Activated CD4-positive, alpha-beta T cell treated with anti-CD3 and anti-CD28 coated beads for 36 hours (primary cell): ENCODE results near the gene ALG12. TPM values are rescaled to one million over a fixed set of nuclear protein-coding genes. Genes with fewer than 3 reads are reported as not detected.
A peak's percentile ranks its signal among the peaks of the same experiment; 100 is the strongest.

ENCODE experiments used
- ATAC-seq: fragments of 200-7000 bp; cut with Tn5 transposase; one replicate; pipeline ENCODE4 v1.10.0; 2021; ENCODE audit warnings: mild to moderate bottlenecking, moderate library complexity
- CTCF ChIA-PET: fragments of 350-600 bp; sonication (Branson Sonifier 250); formaldehyde crosslinking; loops from one replicate; lab custom pipeline; 2021; ENCODE audit warnings: antibody characterized with exemption; lab: Charles Lee
- POLR2A ChIA-PET: fragments of 350-600 bp; sonication (Branson Sonifier 250); formaldehyde crosslinking; loops from one replicate; lab custom pipeline; 2021; ENCODE audit warnings: antibody characterized with exemption, inconsistent platforms; lab: Charles Lee
- DNase-seq: peaks from one replicate; pipeline ENCODE4 v3.0.0-alpha.2; 2020
- H3K27ac Mint-ChIP-seq: one replicate; pipeline ENCODE4 v1.8.0; 2021; ENCODE audit warnings: mixed read lengths
- H3K27me3 Mint-ChIP-seq: one replicate; pipeline ENCODE4 v1.8.0; 2021; ENCODE audit warnings: mixed read lengths
- H3K36me3 Mint-ChIP-seq: one replicate; pipeline ENCODE4 v1.8.0; 2021; ENCODE audit warnings: low read depth, mixed read lengths
- H3K4me1 Mint-ChIP-seq: one replicate; pipeline ENCODE4 v1.8.0; 2021; ENCODE audit warnings: mixed read lengths
- H3K4me3 Mint-ChIP-seq: one replicate; pipeline ENCODE4 v1.8.0; 2021; ENCODE audit warnings: mild to moderate bottlenecking, moderate library complexity, mixed read lengths
- H3K9me3 Mint-ChIP-seq: one replicate; pipeline ENCODE4 v1.8.0; 2021; ENCODE audit warnings: low read depth, mixed read lengths
- intact Hi-C, 2 experiments: fragments of 100-400 bp; cut with DNase I in 1 of 2; cut with micrococcal nuclease in 1 of 2; formaldehyde crosslinking; loops; one replicate each; pipeline versions ENCODE4 v1.14.2 to v1.15.1; 2022 to 2024; cut with DNase I, micrococcal nuclease
- total RNA-seq, 2 experiments: library from RNA; stranded (reverse); gene quantifications; one replicate each; pipeline ENCODE4 v1.2.3, GENCODE V29; 2021

The ALG12 gene
- total RNA-seq, 2 experiments from 2014 or later, result 13.6 to 13.7 TPM

DNA sequence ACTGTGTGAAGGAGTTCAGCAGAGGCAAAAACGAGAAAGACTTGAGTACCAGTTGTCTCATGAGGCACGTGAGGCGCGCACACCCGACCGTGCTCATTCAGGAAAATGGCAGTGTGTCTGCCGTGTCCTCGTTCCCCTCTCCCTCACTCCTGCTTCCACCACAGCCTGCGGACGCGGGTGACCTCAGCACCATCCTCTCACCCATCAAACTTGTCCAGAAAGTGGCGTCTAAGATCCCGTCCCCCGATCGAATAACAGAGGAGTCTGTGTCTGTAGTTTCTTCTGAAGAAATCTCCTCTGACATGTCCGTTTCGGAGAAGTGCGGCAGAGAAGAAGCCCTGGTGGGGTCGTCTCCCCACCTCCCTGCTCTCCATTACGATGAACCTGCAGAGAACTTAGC is 34.2 kb downstream of the ALG12 start:
- Mint-ChIP-seq H3K9me3 (no peaks in the 10 kb centered on the region), H3K27me3 (no peaks in the 10 kb centered on the region), H3K36me3 (peaks cover 51% of the 10 kb centered on the region), H3K27ac (no peak overlapping the region), H3K4me3 (no peak overlapping the region), H3K4me1 (peaks cover 24% of the 10 kb centered on the region)
- POLR2A ChIA-PET, result no interaction called here
- DNase-seq, result no peak
- CTCF ChIA-PET, result interaction anchor here (0.8 kb wide), 1 partner anchor 146 kb away, joined by 3 read pairs; no protein-coding TSS in a partner anchor
- no peak for ATAC-seq
- intact Hi-C loops, result no loop called here

DNA sequence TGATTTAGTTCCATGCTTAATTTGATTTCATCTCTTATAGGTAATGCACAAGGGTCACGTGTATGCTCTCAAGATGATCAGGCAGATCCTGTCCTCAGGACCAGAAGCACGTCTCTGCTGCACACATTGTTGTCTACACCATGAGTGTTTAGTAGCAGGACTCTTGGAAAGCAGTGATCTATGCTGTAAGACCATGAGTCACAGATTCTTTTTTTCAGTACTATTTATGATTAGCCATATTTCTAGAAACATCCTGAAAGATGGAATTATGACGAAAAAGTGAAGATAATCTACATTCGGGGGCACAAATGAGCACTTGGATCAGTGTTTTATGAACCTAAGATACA is 35.0 kb downstream of the ALG12 start:
- no peak for ATAC-seq
- no peak for DNase-seq
- Mint-ChIP-seq H3K9me3 (no peaks in the 10 kb centered on the region), H3K36me3 (peaks cover 46% of the 10 kb centered on the region), H3K27me3 (no peaks in the 10 kb centered on the region), H3K4me3 (no peak overlapping the region), H3K4me1 (peaks cover 27% of the 10 kb centered on the region), H3K27ac (no peak overlapping the region)
- POLR2A ChIA-PET, result no interaction called here
- CTCF ChIA-PET, result no interaction called here
- intact Hi-C loops, result no loop called here

DNA sequence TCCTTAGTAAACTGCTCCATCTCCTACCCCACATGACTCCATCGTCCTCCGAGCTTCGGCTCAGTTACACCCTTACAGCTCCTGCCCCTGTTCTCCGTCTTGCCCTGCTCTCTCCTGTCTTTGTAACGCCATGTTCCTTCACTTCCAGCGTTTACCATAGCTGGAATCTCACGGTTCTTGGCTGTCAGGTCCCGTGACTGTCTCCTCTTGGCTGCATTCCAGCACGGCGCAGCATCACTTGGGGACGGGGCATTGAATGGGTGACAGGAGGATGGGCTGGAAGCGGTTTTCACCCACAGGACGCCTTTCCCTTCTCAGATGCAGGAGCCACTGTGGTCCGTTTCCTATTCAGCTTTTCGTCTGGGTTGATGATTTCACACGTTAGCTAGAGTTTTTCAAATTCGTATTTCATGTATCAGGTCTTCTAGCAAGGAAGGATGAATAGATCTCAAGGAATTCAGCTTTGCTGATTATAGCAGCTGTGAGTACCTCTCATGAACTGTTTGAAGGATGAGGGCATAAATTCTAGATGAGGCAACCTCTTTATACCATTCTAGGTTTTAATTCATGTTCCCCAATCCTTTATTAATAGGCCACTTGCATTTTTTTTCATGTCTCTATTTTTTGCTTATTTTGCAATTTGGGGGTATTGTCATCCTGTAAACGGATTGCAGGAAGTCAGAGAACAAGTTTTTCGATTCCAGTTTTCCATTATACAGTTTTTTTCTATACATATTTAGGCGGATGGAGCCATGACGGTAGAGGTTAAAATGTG is 35.5 kb downstream of the ALG12 start:
- no peak for DNase-seq
- intact Hi-C loops, result no loop called here
- Mint-ChIP-seq H3K4me1 (peaks cover 28% of the 10 kb centered on the region), H3K27ac (no peak overlapping the region), H3K4me3 (no peak overlapping the region), H3K9me3 (no peaks in the 10 kb centered on the region), H3K36me3 (peaks cover 45% of the 10 kb centered on the region), H3K27me3 (no peaks in the 10 kb centered on the region)
- ATAC-seq, result no peak
- ChIA-PET POLR2A (no interaction called here), CTCF (interaction anchor here (1.4 kb wide), 1 partner anchor 9 kb away, joined by 5 read pairs; no protein-coding TSS in a partner anchor)

DNA sequence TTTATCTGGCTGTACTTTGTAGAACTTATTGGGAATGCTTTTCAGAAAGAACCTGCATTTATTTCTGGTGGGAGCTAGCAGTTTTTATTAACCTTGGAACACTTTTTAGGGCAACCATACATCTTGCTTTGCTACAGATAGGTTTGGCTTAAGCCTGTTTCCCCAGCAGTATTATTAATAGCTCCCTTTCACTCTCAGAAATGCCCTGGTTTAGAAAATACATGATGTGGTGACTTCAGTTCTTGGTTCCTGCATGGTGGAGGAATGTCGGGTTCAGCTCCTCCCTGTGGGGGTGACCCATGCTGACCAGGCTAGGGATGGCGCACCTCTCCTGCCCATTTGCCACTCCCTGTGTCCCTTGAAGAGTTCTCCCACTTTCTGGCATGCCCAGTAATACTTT is 36.4 kb downstream of the ALG12 start:
- Mint-ChIP-seq H3K4me1 (peaks cover 28% of the 10 kb centered on the region), H3K36me3 (peaks cover 43% of the 10 kb centered on the region), H3K27ac (no peak overlapping the region), H3K9me3 (no peaks in the 10 kb centered on the region), H3K4me3 (no peak overlapping the region), H3K27me3 (no peaks in the 10 kb centered on the region)
- intact Hi-C loops, result no loop called here
- ChIA-PET CTCF (interaction anchor here (1.0 to 1.4 kb wide), 4 partner anchors 10 to 27 kb away, joined by 3 to 5 read pairs (median 3); no protein-coding TSS in a partner anchor), POLR2A (no interaction called here)
- DNase-seq (no peak), ATAC-seq (no peak)

DNA sequence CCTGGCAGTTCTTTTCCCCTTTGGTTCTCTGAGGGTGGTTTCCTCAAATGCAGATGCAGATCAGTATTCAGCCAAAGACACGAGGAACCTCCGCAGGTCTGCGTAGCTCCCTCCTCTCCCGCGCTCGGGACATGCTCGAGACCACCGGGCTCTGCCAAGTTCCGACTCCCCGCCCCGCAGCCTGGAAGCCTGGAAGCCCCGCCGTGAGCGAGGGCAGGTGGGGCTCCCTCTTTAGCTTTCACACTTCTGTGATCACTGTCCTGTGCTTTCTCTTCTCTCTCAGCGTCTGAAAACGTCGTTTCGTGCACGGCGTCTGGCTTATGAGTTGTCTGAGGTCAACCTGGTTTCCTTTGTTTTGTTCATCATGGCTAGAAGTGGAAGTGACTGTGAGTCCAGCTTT is 38.0 kb downstream of the ALG12 start:
- H3K9me3 Mint-ChIP-seq, result no peaks in the 10 kb centered on the region
- peak overlapping the region; percentile 7 for H3K4me3 Mint-ChIP-seq
- peak; percentile 68 for ATAC-seq
- peak overlapping the region; percentile 39 for H3K27ac Mint-ChIP-seq
- no peaks in the 10 kb centered on the region for H3K27me3 Mint-ChIP-seq
- peaks cover 28% of the 10 kb centered on the region for H3K4me1 Mint-ChIP-seq
- H3K36me3 Mint-ChIP-seq, result peaks cover 37% of the 10 kb centered on the region
- CTCF ChIA-PET, result interaction anchor here (1.2 kb wide), 1 partner anchor 20 kb away, joined by 3 read pairs; no protein-coding TSS in a partner anchor
- intact Hi-C loops, result no loop called here
- POLR2A ChIA-PET, result no interaction called here
- peak; percentile 45 for DNase-seq

DNA sequence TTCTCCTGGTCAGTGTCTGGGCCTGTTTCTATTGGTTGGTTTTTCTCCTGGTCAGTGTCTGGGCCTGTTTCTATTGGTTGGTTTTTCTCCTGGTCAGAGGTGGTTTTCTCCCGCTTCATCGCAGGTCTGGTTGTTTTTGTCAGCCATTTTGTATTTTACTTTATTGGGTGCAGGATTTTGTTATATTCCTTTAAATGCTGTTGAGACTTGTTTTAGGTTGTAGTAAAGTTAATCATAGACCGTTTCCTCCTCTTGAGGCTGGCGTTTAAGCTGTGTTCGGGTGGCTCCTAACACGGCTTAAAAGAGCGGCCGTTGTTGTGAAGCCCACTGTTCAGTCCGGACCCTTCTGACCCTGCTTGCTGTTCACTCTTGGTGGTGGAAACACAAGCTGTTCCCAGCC is 38.4 kb downstream of the ALG12 start:
- Mint-ChIP-seq H3K27me3 (no peaks in the 10 kb centered on the region), H3K4me3 (peak overlapping the region; percentile 7), H3K9me3 (no peaks in the 10 kb centered on the region), H3K4me1 (peaks cover 30% of the 10 kb centered on the region), H3K27ac (peak overlapping the region; percentile 39), H3K36me3 (peaks cover 37% of the 10 kb centered on the region)
- intact Hi-C loops, result no loop called here
- DNase-seq, result no peak
- ChIA-PET POLR2A (no interaction called here), CTCF (interaction anchor here (1.2 kb wide), 1 partner anchor 20 kb away, joined by 3 read pairs; no protein-coding TSS in a partner anchor)
- ATAC-seq, result no peak

DNA sequence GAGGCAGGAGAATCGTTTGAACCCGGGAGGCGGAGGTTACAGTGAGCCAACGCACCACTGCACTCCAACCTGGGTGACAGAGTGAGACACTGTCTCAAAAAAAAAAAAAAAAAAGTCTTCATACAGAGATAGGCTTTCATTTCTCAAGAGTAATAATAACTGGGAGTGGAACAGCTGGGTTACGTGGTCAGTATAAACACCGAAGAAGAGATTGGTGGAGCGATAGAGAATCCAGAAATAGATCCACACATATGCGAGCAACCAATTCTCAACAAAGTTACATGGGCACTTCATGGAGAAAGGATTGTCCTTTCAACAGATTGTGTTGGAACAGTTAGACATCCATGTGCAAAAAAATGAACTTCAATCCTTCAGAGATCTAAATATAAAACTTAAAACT is 40.0 kb downstream of the ALG12 start:
- intact Hi-C loops, result no loop called here
- Mint-ChIP-seq H3K27me3 (no peaks in the 10 kb centered on the region), H3K27ac (no peak overlapping the region), H3K4me3 (no peak overlapping the region), H3K36me3 (peaks cover 30% of the 10 kb centered on the region), H3K9me3 (no peaks in the 10 kb centered on the region), H3K4me1 (peaks cover 35% of the 10 kb centered on the region)
- CTCF ChIA-PET, result no interaction called here
- no peak for ATAC-seq
- no peak for DNase-seq
- POLR2A ChIA-PET, result no interaction called here

DNA sequence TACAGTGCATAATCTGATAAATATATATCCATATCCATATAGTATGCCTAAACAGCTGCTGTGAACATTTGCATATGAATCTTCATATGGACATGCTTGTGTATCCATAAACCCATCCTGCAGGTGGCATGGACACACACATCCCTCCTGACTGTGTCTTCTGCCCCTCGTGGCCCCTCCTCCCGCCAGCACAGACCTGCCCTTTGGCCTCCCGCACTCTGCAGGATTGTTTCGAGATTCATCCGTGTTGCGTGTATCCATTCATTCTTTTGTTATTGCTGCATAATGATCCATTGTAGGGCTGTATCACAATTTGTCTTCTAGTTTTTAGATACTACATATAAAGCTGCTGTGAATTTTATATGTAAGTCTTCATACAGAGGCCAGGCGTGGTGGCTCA is 40.6 kb downstream of the ALG12 start:
- Mint-ChIP-seq H3K36me3 (peaks cover 28% of the 10 kb centered on the region), H3K9me3 (no peaks in the 10 kb centered on the region), H3K27ac (no peak overlapping the region), H3K4me1 (peaks cover 36% of the 10 kb centered on the region), H3K4me3 (no peak overlapping the region), H3K27me3 (no peaks in the 10 kb centered on the region)
- ATAC-seq (no peak), DNase-seq (no peak)
- ChIA-PET CTCF (interaction anchor here (0.7 kb wide), 1 partner anchor 10 kb away, joined by 3 read pairs; no protein-coding TSS in a partner anchor), POLR2A (no interaction called here)
- intact Hi-C loops, result no loop called here

DNA sequence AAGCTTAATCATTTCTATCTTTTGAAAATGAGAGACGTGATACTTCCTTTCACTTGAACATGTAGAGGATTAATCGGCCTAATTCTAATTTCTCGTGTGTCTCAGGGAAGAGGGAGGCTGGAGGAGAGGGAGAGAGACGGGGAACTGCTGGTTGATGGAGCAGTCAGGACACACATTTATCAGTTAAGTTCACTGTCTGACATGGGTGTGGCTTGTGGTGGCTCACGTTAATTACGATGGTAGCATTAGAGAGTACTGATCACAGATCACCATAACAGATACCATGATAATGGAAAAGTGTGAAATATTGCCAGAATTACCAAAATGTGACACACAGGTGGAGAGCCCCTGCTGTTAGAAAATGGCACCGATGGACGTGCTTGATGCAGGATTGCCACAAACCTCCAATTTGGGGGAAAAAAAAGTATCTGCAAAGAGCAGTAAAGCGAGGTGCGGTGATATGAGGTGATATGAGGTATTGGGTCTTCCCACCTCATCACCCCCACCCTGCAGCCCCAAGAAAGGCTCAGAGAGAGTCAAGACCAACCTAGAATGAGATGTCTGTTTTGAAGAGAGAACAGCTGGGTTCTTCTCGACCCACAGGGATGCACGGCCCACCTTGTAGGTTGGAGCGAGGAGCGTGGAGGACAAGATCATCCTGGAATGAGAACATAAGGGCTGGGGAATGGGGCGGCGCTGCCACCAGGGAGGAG is 44.9 kb downstream of the ALG12 start:
- DNase-seq, result no peak
- no peak for ATAC-seq
- H3K9me3 Mint-ChIP-seq, result peaks cover 13% of the 10 kb centered on the region
- H3K36me3 Mint-ChIP-seq, result peaks cover 46% of the 10 kb centered on the region
- POLR2A ChIA-PET, result interaction anchor here (0.9 kb wide), 1 partner anchor 11 kb away, joined by 5 read pairs; no protein-coding TSS in a partner anchor
- intact Hi-C loops, result no loop called here
- no peak overlapping the region for H3K4me3 Mint-ChIP-seq
- H3K4me1 Mint-ChIP-seq, result peaks cover 35% of the 10 kb centered on the region
- H3K27me3 Mint-ChIP-seq, result no peaks in the 10 kb centered on the region
- no peak overlapping the region for H3K27ac Mint-ChIP-seq
- CTCF ChIA-PET, result interaction anchor here (0.6 kb wide), 1 partner anchor 446 kb away, joined by 3 read pairs; no protein-coding TSS in a partner anchor

DNA sequence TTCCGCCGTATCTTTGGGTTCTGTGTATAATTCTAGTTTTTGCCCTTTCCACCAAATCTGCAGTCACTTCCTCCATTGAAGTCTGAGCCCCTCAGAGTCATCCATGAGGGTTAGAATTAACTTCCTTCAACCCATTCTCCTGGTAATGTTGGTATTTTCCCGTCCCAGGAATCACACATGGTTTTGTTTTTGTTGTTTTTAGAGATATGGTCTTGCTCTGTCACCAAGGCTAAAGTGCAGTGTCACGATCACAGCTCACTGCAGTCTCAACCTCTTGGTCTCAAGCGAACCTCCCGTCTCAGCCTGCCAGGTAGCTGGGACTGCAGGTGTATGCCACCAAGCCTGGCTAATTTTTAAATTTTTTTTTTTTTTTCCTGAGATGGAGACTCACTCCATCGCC is 45.9 kb downstream of the ALG12 start:
- H3K27ac Mint-ChIP-seq, result no peak overlapping the region
- DNase-seq (no peak), ATAC-seq (no peak)
- peaks cover 49% of the 10 kb centered on the region for H3K36me3 Mint-ChIP-seq
- no peaks in the 10 kb centered on the region for H3K27me3 Mint-ChIP-seq
- POLR2A ChIA-PET, result interaction anchor here (0.6 kb wide), 1 partner anchor 221 kb away, joined by 3 read pairs; no protein-coding TSS in a partner anchor
- no peak overlapping the region for H3K4me3 Mint-ChIP-seq
- intact Hi-C loops, result no loop called here
- H3K4me1 Mint-ChIP-seq, result peaks cover 44% of the 10 kb centered on the region
- CTCF ChIA-PET, result interaction anchor here (0.6 to 1.3 kb wide), 3 partner anchors 9 to 445 kb away, joined by 3 to 4 read pairs (median 3); no protein-coding TSS in a partner anchor
- peaks cover 13% of the 10 kb centered on the region for H3K9me3 Mint-ChIP-seq

DNA sequence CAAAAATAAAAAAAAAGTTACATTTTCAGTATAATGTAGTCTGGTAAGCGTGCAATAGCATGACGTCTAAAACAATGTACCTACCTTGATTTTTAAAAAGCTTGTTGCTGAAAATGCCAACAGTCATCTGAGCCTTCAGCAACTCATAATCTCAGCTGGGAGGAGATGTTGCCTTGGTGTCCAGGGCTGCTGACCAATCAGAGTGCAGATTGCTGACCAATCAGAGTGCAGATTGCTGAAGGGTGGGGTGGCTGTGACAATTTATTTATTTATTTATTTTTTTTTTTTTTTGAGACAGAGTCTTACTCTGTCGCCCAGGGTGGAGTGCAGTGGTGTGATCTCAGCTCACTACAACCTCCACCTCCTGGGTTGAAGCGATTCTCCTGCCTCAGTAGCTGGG is 46.8 kb downstream of the ALG12 start:
- ChIA-PET POLR2A (no interaction called here), CTCF (interaction anchor here (0.8 to 1.3 kb wide), 3 partner anchors 10 to 21 kb away, joined by 3 to 4 read pairs (median 3); no protein-coding TSS in a partner anchor)
- Mint-ChIP-seq H3K27me3 (no peaks in the 10 kb centered on the region), H3K27ac (no peak overlapping the region), H3K36me3 (peaks cover 54% of the 10 kb centered on the region), H3K4me3 (no peak overlapping the region), H3K9me3 (peaks cover 22% of the 10 kb centered on the region), H3K4me1 (peaks cover 50% of the 10 kb centered on the region)
- no peak for DNase-seq
- intact Hi-C loops, result no loop called here
- ATAC-seq, result no peak
